ENCODE data around the gene ACTN3. TPM values are rescaled to one million over a fixed set of nuclear protein-coding genes. Genes with fewer than 3 reads are reported as not detected.

Gene ACTN3
- total RNA-seq, 1 donor from 2014 or later = not detected

DNA sequence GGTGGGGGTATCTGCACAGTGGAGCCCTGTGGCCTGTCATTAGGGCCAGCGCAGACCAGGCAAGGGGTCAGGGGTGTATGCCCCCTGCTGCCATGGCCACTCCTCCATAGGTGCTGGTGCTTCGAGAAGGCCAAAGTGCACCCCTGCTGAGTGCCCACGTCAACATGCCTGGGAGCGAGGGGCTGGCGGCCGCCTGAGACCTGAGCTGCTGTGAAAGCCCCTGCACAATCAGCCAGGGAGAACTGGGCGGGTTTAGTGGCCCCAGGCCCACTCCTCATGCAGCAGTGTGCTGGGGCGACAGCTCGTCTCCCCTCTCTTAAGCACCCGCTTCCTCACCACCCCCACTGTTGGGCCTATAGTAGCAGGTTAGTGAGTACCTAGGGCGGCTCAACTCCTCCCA, 14.9 kb upstream of the ACTN3 start:
- no peak for FAIRE-seq

DNA sequence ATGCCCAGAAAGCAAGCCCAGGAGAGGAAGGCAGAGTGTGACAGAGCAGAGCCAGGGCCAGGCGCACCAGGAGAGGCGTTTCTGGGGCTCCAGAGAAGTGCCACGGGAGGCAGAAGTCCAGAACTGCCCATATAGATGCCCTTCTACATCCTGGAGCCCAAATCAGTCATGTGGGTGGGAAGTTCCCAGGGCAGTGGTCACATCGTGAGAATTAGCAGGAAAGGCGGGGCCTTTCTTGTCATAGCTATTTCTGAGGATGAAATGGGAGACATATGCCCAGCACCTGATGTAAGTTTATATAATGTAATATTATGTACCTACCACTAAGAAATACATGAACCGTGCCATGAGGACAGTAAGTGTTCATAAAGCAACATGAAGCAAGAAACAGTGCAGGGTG, 13.9 kb upstream of the ACTN3 start:
- H3K9me3 ChIP-seq (ENCODE audit: insufficient read depth, low read depth, low read length) = no peaks in the 10 kb centered on the region
- no peaks in the 10 kb centered on the region for H3K27me3 Mint-ChIP-seq (ENCODE audit: low read depth, unreplicated experiment)

More for the DNA sequence above, 14.9 kb upstream of the ACTN3 start:
- H3K27me3 Mint-ChIP-seq (ENCODE audit: low read depth, unreplicated experiment) = no peaks in the 10 kb centered on the region
- H3K36me3 Mint-ChIP-seq (ENCODE audit: low read depth, unreplicated experiment) = peaks cover 20% of the 10 kb centered on the region
- H3K4me2 ChIP-seq (ENCODE audit: low read length) = no peak overlapping the region
- no peaks in the 10 kb centered on the region for H3K9me3 Mint-ChIP-seq (ENCODE audit: unreplicated experiment)
- no peak overlapping the region for H3K27ac ChIP-seq (ENCODE audit: low read depth, low read length)
- no peak overlapping the region for H3K27ac Mint-ChIP-seq (ENCODE audit: unreplicated experiment)
- H3K79me2 ChIP-seq (ENCODE audit: insufficient read depth, low read length) = no peaks in the 10 kb centered on the region
- no peak overlapping the region for H3K4me3 ChIP-seq (ENCODE audit: insufficient read depth, low read depth, low read length)
- no peaks in the 10 kb centered on the region for H3K27me3 ChIP-seq (ENCODE audit: insufficient read depth, low read length)
- DNase-seq (ENCODE audit: low read depth) = no peak
- no peaks in the 10 kb centered on the region for H3K9me3 ChIP-seq (ENCODE audit: insufficient read depth, low read depth, low read length)
- H3K9ac ChIP-seq (ENCODE audit: low read length) = no peak overlapping the region
- no peaks in the 10 kb centered on the region for H4K20me1 ChIP-seq (ENCODE audit: insufficient read depth, low read length)
- no peaks in the 10 kb centered on the region for H3K4me1 ChIP-seq (ENCODE audit: insufficient read depth, low read length)
- H3K4me3 Mint-ChIP-seq (ENCODE audit: unreplicated experiment) = no peak overlapping the region
- TF ChIP-seq, protein P1, sequence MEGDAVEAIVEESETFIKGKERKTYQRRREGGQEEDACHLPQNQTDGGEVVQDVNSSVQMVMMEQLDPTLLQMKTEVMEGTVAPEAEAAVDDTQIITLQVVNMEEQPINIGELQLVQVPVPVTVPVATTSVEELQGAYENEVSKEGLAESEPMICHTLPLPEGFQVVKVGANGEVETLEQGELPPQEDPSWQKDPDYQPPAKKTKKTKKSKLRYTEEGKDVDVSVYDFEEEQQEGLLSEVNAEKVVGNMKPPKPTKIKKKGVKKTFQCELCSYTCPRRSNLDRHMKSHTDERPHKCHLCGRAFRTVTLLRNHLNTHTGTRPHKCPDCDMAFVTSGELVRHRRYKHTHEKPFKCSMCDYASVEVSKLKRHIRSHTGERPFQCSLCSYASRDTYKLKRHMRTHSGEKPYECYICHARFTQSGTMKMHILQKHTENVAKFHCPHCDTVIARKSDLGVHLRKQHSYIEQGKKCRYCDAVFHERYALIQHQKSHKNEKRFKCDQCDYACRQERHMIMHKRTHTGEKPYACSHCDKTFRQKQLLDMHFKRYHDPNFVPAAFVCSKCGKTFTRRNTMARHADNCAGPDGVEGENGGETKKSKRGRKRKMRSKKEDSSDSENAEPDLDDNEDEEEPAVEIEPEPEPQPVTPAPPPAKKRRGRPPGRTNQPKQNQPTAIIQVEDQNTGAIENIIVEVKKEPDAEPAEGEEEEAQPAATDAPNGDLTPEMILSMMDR (IDR thresholded peaks at IDR 0.05; ENCODE audit: insufficient read depth, low read depth, low read length) = no peak
- TF ChIP-seq EZH2 (IDR thresholded peaks at IDR 0.05; ENCODE audit: insufficient read depth, low read length) = no peak
- H2AFZ ChIP-seq (ENCODE audit: low read depth, low read length) = no peak overlapping the region
- no peaks in the 10 kb centered on the region for H3K36me3 ChIP-seq (ENCODE audit: insufficient read depth, low read length)
- no peaks in the 10 kb centered on the region for H3K4me1 Mint-ChIP-seq (ENCODE audit: low read depth, unreplicated experiment)

More for the DNA sequence above, 13.9 kb upstream of the ACTN3 start:
- Histone ChIP-seq H2AFZ (ENCODE audit: low read depth, low read length) (no peak overlapping the region), H3K4me1 (ENCODE audit: insufficient read depth, low read length) (no peaks in the 10 kb centered on the region), H3K9ac (ENCODE audit: low read length) (no peak overlapping the region), H3K27ac (ENCODE audit: low read depth, low read length) (no peak overlapping the region), H3K4me2 (ENCODE audit: low read length) (no peak overlapping the region), H3K27me3 (ENCODE audit: insufficient read depth, low read length) (no peaks in the 10 kb centered on the region), H3K4me3 (ENCODE audit: insufficient read depth, low read depth, low read length) (no peak overlapping the region), H4K20me1 (ENCODE audit: insufficient read depth, low read length) (no peaks in the 10 kb centered on the region), H3K79me2 (ENCODE audit: insufficient read depth, low read length) (no peaks in the 10 kb centered on the region), H3K36me3 (ENCODE audit: insufficient read depth, low read length) (no peaks in the 10 kb centered on the region)
- DNase-seq (ENCODE audit: low read depth) (no peak), FAIRE-seq (no peak)
- H3K9me3 Mint-ChIP-seq (ENCODE audit: unreplicated experiment) = no peaks in the 10 kb centered on the region
- H3K27ac Mint-ChIP-seq (ENCODE audit: unreplicated experiment) = no peak overlapping the region
- peaks cover 24% of the 10 kb centered on the region for H3K36me3 Mint-ChIP-seq (ENCODE audit: low read depth, unreplicated experiment)
- H3K4me1 Mint-ChIP-seq (ENCODE audit: low read depth, unreplicated experiment) = no peaks in the 10 kb centered on the region
- TF ChIP-seq EZH2 (IDR thresholded peaks at IDR 0.05; ENCODE audit: insufficient read depth, low read length) = no peak
- TF ChIP-seq, protein P1 (IDR thresholded peaks at IDR 0.05; ENCODE audit: insufficient read depth, low read depth, low read length) = no peak
- no peak overlapping the region for H3K4me3 Mint-ChIP-seq (ENCODE audit: unreplicated experiment)

Data from astrocyte (in vitro differentiated cells and primary cell).